NAMALWA (cell line): Measurements from ENCODE around the gene ANKRD53.
"Not testable (repeated sequence)": the region's sequence is repeated elsewhere in the genome, so short reads cannot be mapped to it uniquely, and the experiment has no call there.

Experiments
- DNase-seq: peaks from one replicate; pipeline ENCODE4 v3.0.0-alpha.2; 2015; ENCODE audit warnings: low spot score

ANKRD53 gene

GRCh38 chr2:71011786-71012185 lies 33.4 kb downstream of the ANKRD53 start:
- not testable (repeated sequence) for DNase-seq

- no peak for DNase-seq
These were observed 40.2 kb downstream of the ANKRD53 start for GRCh38 chr2:71018625-71019024.

GRCh38 chr2:71019989-71020388 lies 41.6 kb downstream of the ANKRD53 start:
- not testable (repeated sequence) for DNase-seq

GRCh38 chr2:71021394-71021793 lies 43.0 kb downstream of the ANKRD53 start:
- not testable (repeated sequence) for DNase-seq

- peak; percentile 19 for DNase-seq
These were observed 45.3 kb downstream of the ANKRD53 start for GRCh38 chr2:71023553-71024243.
